PFSK-1 (cell line): ENCODE results near the gene LCMT1.

ENCODE experiments used
- POLR2AphosphoS5 ChIP-seq: IDR thresholded peaks from 2 replicates; pipeline ENCODE4 v1.6.1; 2012; ENCODE audit warnings: low read depth, mild to moderate bottlenecking, control low read depth, low read length, moderate library complexity
- SIN3A ChIP-seq: IDR thresholded peaks from 2 replicates; pipeline ENCODE4 v1.6.1; 2012; ENCODE audit warnings: mild to moderate bottlenecking, low read length, moderate library complexity, borderline replicate concordance; ENCODE audit not compliant: insufficient read depth
- TAF1 ChIP-seq: IDR thresholded peaks from 2 replicates; pipeline ENCODE4 v1.6.1; 2012; ENCODE audit warnings: low read length, control low read depth, borderline replicate concordance; ENCODE audit not compliant: insufficient read depth
- TF ChIP-seq, protein P1 (sequence below), 2 experiments: IDR thresholded peaks; 2 replicates each; pipeline versions ENCODE4 v1.6.1 to v1.8.0; 2011 to 2012; ENCODE audit warnings: low read depth in 2 of 2, low read length in 2 of 2, control low read depth in 1 of 2, inconsistent platforms in 1 of 2, mild to moderate bottlenecking in 1 of 2, moderate library complexity in 1 of 2; ENCODE audit not compliant: insufficient read depth in 1 of 2

DNA sequence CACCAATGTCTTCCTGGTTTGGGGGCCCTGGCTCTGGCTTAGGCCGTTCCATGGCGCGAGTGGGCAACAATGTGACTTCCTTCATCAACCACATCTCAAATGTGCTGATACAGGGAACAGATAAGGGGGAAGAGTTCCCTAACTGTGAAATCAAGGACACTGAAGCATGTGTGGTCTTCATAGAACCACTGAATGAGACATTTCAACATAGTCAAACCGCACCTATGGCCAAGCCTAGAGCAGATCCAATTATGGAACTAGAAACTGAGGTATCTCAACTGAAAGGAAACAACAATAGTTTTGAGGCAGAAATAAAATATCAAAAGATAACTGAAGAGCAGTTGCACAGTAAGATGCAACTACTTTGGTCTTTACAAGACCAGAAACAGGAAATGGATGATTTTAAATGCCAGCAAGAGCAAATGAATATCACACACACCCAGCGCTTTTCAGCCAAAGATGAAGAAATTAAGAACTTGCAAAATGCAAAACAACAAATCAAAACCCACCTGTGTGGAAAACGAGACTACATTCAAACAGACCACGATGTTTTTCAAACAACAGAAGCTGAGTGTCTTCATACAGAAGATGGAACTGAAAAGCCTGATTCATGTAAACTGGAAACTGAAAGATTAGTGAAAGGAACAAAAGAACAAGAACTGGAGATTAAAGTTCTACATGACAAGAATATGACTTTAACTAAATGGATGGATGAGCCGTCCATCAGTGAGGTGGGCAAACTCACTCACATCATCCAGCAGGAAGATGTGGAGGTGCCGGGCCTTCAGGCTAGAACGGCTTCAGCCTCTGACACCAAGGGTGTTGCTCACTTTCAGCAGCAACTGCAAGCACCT lies 18.1 kb upstream of the LCMT1 start:
- TF ChIP-seq, protein P1, sequence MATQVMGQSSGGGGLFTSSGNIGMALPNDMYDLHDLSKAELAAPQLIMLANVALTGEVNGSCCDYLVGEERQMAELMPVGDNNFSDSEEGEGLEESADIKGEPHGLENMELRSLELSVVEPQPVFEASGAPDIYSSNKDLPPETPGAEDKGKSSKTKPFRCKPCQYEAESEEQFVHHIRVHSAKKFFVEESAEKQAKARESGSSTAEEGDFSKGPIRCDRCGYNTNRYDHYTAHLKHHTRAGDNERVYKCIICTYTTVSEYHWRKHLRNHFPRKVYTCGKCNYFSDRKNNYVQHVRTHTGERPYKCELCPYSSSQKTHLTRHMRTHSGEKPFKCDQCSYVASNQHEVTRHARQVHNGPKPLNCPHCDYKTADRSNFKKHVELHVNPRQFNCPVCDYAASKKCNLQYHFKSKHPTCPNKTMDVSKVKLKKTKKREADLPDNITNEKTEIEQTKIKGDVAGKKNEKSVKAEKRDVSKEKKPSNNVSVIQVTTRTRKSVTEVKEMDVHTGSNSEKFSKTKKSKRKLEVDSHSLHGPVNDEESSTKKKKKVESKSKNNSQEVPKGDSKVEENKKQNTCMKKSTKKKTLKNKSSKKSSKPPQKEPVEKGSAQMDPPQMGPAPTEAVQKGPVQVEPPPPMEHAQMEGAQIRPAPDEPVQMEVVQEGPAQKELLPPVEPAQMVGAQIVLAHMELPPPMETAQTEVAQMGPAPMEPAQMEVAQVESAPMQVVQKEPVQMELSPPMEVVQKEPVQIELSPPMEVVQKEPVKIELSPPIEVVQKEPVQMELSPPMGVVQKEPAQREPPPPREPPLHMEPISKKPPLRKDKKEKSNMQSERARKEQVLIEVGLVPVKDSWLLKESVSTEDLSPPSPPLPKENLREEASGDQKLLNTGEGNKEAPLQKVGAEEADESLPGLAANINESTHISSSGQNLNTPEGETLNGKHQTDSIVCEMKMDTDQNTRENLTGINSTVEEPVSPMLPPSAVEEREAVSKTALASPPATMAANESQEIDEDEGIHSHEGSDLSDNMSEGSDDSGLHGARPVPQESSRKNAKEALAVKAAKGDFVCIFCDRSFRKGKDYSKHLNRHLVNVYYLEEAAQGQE (IDR thresholded peaks at IDR 0.05; ENCODE audit: insufficient read depth in 1 of 2, low read depth in 2 of 2, low read length in 2 of 2) = no peak
- TF ChIP-seq SIN3A (no peak), POLR2AphosphoS5 (no peak), TAF1 (no peak)
